HL-60 (cell line): ENCODE data around the gene FBXO42.
A peak's percentile ranks its signal among the peaks of the same experiment; 100 is the strongest.

Experiments
- DNase-seq, 2 experiments: peaks; one replicate each; pipeline ENCODE4 v3.0.0-alpha.2; 2010 to 2020; ENCODE audit warnings: low read depth in 1 of 2, low spot score in 1 of 2
- H3K27ac ChIP-seq: fragments of 250-450 bp; sonication (Bioruptor Pico); replicated peaks from 2 replicates; pipeline ENCODE4 v1.5.1; 2020; ENCODE audit warnings: mild to moderate bottlenecking, moderate library complexity
- H3K27me3 ChIP-seq: fragments of 250-450 bp; sonication (Bioruptor Pico); 2 replicates; pipeline ENCODE4 v1.5.1; 2021; ENCODE audit warnings: mild to moderate bottlenecking, moderate library complexity; ENCODE audit not compliant: insufficient read depth, poor library complexity, severe bottlenecking
- H3K4me3 ChIP-seq: replicated peaks from 2 replicates; pipeline ENCODE4 v1.5.1; 2011; ENCODE audit warnings: mild to moderate bottlenecking, control low read depth, low read length; ENCODE audit not compliant: insufficient read depth
- CTCF ChIP-seq: IDR thresholded peaks from one replicate; pipeline ENCODE4 v1.5.1; 2011; ENCODE audit warnings: low read length, control low read depth, inconsistent platforms; ENCODE audit not compliant: insufficient read depth
- GABPA ChIP-seq: IDR thresholded peaks from 2 replicates; pipeline ENCODE4 v1.6.1; 2012; ENCODE audit warnings: low read depth
- POLR2AphosphoS5 ChIP-seq: IDR thresholded peaks from 2 replicates; pipeline ENCODE4 v1.6.1; 2012; ENCODE audit warnings: low read depth
- SPI1 ChIP-seq: IDR thresholded peaks from 2 replicates; pipeline ENCODE4 v1.6.1; 2012; ENCODE audit warnings: low read depth, mild to moderate bottlenecking, borderline replicate concordance
- TF ChIP-seq, protein P1 (sequence below): IDR thresholded peaks from 2 replicates; pipeline ENCODE4 v1.6.1; 2012; ENCODE audit warnings: low read depth; ENCODE audit not compliant: insufficient replicate concordance

FBXO42 gene

DNA sequence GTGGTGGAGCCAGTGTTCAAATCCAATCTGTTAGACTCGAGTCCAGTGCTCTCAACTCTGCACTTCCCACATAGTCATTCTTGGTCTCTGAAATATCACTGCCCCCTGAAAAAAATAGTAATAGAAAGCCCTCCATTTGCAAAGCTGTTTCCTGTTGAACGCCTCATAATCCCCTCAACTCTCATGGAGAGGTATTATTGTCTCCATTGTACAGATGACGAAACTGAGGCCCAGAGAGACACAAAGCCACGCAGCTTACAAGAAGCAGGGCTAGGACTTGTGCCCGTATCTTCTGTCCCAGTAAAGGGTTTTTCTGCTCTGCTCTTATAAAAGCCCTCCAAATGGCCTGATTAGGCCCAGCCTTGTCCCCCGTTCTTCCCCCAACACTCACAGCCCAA is 133.6 kb downstream of the FBXO42 start:
- Histone ChIP-seq H3K4me3 (no peak overlapping the region), H3K27ac (no peak overlapping the region), H3K27me3 (peaks cover 3% of the 10 kb centered on the region)
- TF ChIP-seq, protein P1, sequence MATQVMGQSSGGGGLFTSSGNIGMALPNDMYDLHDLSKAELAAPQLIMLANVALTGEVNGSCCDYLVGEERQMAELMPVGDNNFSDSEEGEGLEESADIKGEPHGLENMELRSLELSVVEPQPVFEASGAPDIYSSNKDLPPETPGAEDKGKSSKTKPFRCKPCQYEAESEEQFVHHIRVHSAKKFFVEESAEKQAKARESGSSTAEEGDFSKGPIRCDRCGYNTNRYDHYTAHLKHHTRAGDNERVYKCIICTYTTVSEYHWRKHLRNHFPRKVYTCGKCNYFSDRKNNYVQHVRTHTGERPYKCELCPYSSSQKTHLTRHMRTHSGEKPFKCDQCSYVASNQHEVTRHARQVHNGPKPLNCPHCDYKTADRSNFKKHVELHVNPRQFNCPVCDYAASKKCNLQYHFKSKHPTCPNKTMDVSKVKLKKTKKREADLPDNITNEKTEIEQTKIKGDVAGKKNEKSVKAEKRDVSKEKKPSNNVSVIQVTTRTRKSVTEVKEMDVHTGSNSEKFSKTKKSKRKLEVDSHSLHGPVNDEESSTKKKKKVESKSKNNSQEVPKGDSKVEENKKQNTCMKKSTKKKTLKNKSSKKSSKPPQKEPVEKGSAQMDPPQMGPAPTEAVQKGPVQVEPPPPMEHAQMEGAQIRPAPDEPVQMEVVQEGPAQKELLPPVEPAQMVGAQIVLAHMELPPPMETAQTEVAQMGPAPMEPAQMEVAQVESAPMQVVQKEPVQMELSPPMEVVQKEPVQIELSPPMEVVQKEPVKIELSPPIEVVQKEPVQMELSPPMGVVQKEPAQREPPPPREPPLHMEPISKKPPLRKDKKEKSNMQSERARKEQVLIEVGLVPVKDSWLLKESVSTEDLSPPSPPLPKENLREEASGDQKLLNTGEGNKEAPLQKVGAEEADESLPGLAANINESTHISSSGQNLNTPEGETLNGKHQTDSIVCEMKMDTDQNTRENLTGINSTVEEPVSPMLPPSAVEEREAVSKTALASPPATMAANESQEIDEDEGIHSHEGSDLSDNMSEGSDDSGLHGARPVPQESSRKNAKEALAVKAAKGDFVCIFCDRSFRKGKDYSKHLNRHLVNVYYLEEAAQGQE, result no peak
- TF ChIP-seq POLR2AphosphoS5, result no peak
- no peak for TF ChIP-seq GABPA
- no peak for TF ChIP-seq CTCF
- TF ChIP-seq SPI1, result no peak
- no peak for DNase-seq

DNA sequence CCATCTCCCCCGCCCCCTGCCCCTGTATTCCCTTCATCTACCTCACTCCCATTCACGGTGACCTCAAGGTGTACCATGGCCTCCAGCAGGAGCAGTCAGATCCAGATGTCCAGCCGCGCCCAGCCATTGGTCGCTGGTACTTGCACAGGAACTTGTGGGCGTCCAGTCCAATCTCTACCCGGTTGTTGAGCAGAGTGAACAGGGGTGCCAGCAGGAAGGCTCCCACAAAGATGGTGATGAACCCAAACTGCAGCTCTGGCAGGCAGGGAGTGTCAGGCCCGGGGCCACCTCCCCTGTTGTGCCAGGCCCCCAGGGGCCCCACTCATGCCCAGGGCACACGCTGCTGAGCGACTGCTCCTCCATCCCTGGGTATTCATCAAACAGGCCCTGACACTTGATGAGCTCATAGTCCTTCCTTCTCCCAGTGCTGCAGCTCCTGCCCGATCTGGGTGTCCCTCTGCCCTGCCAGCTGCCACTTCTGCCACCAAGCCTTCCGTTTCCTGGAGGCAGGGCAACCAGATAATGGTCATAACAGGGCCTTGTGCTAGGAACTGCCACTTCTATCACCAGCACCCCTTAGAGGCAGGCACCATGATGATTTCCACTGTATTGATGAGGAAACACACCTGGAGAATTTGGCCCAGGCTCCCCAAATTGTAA is 134.1 kb downstream of the FBXO42 start:
- Histone ChIP-seq H3K27ac (no peak overlapping the region), H3K4me3 (no peak overlapping the region), H3K27me3 (peaks cover 3% of the 10 kb centered on the region)
- TF ChIP-seq GABPA (no peak), SPI1 (no peak), POLR2AphosphoS5 (no peak), CTCF (no peak)
- TF ChIP-seq, protein P1, result no peak
- no peak for DNase-seq

GRCh38 chr1:16217061-16217785 is 135.1 kb downstream of the FBXO42 start:
- Histone ChIP-seq H3K4me3 (peak overlapping the region; percentile 28), H3K27ac (no peak overlapping the region), H3K27me3 (peaks cover 3% of the 10 kb centered on the region)
- no peak for TF ChIP-seq GABPA
- TF ChIP-seq, protein P1, result no peak
- no peak for TF ChIP-seq POLR2AphosphoS5
- TF ChIP-seq SPI1, result no peak
- TF ChIP-seq CTCF, result no peak
- DNase-seq, result peak; percentile 79 to 81
